ENCODE measurements around the gene ZNF782. TPM values are rescaled to one million over a fixed set of nuclear protein-coding genes. Genes with fewer than 3 reads are reported as not detected.

ZNF782 gene
- total RNA-seq, result 5.7 and 5.9 TPM in 2 replicates

GRCh38 chr9:96853781-96854650 lies at the start of gene ZNF782:
Gene ZNF782, minus strand, starts transcription at chr9:96854514. Its CDS starts 2,553 bp downstream, at chr9:96851961.

Other genes starting within 250 kb of the ZNF782 start
- gene CDC14B, start 234.7 kb downstream of the ZNF782 start, total RNA-seq, result 5.3 and 5.9 TPM in 2 replicates
- 19.9 and 24.6 TPM in 2 replicates for gene PRXL2C, start 199.2 kb downstream of the ZNF782 start, total RNA-seq
- 11.8 and 12.1 TPM in 2 replicates for gene ZNF510, start 76.4 kb downstream of the ZNF782 start, total RNA-seq
- gene NUTM2G, start 74.3 kb upstream of the ZNF782 start, total RNA-seq, result not detected in 2 replicates
- gene CTSV, start 184.6 kb upstream of the ZNF782 start, total RNA-seq, result 0.33 and 0.67 TPM in 2 replicates